CD4-positive, alpha-beta T cell treated with Interleukin-12 subunit alpha and Interleukin-12 subunit beta, for 1 hour (primary cell): ENCODE data around the gene SF3B1.
"Not testable (repeated sequence)": the region's sequence is repeated elsewhere in the genome, so short reads cannot be mapped to it uniquely, and the experiment has no call there.

Source experiments
- DNase-seq: peaks from one replicate; pipeline ENCODE4 v3.0.0-alpha.2; 2020

The SF3B1 gene

DNA sequence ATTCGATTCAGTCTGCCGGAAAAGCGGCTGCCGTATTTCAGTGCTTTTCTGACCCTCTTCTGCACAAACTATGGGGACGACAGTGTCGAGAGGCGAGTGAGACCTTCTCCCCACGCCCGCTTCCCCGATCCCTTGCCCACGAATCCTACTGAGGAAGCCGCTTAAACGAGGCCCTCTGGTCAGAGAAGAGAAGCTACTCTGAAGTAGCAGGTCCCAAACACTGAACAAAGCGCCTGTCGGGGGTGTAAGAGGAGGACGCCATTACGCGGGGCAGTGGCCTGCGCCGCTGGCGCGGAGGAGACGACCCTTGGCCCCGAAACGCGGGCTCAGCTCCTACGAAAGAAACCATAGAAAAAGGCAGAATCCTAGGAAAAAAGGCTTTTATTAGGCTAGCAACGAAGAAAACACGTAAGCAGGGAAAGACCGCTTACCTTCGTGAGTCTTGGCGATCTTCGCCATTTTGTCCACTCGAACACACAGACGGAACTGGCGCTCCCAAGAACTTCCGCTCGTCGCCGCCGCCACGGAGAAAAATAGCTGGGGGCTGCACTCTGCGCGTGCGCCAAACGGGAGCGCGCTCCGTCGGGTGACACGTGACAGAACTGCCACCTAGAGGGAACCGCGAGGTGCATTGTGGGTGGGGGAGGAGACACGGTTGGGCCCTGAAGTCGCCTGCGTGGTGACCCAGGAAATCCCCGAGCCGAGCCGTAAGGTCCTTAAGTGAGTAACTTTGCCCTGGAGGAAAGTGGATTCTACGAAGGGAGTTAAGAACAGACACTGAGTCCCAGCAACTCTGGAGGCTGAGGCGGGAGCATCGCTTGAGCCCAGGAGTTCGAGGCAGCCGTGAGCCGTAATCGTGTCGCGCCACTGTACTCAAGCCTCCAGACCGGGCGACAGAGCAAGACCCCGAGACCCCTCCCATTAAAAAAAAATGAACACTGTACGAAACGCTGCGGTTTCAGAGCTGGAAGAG, at the start of gene SF3B1:
Gene SF3B1 (minus strand): TSS at position 488 of the 973 bp plus-strand sequence. CDS start 29 bp downstream, at position 459.
- DNase-seq = peak; percentile 99

DNA sequence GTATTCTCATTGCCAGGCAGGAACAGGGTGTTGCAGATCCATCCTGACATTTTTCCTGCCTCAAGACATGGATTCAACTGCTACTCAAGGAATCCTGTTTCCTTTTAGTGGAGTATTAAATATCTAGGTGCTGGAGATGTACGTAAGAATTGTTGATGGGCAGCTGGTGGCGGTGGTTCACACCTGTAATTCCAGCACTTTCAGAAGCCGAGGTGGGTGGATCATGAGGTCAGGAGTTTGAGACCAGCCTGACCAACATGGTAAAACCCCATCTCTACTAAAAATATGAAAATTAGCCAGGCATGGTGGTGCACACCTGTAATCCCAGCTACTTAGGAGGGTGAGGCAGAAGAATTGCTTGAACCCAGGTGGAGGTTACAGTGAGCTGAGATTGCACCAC, 49.4 kb upstream of the SF3B1 start:
- DNase-seq = not testable (repeated sequence)

DNA sequence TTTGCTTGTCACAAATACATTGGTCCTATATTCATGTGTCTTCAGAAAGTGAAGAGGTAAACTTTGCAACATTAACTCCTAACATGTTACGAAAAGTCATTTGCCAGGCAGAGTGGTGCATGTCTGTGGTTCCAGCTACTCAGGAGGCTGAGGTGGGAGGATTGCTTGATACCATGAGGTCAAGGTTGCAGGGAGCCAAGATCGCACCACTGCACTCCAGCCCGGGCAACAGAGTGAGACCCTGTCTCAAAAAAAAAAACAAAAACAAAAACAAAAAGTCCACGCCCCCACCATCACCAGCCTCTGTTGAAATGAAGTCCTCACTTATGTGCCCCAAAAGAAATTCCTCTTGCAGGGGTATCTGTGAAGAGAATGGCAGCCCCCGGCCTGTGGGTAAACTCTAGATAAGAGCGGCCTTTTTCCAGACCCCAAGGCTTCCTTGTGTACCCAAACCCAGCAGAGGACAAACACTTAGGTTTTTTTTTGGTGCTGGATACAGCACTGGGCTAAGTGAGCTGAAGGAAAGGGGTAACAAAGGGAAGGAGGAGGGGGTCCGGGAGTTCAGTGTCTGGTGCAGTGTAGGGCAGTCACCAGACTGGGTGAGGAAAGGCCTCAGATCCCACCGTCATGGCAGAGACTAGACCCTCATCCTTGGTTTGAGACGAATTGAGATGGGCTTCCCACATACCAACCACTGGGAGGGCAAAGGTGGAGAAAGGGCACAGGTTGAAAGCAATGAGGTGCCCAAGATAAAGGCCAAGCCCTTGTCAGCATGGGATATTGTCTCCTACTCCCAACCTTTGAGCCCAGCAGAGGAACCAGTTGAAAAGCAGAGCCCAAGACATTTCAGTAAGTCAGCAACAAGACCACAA, 45.6 kb upstream of the SF3B1 start:
- no peak for DNase-seq

DNA sequence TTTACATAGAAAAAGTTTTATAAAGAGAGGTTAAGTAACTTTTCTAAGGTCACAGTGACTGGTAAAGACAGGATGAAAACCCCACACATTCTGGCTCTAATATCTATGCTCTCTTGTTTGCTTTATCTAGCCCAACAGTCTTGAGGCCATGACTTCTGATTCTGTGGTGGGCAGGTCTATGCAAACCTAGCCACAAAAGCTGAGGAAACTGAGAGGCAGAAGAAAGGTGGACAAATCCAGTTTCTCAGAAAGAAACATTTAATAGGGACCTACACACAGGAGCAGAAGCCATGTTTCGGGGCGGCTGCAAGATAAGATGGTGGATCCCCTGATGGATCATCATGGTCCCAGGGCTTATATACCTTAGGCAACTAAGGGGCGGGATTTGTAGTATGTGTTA, 43.0 kb upstream of the SF3B1 start:
- DNase-seq = no peak

- no peak for DNase-seq
Measured at GRCh38 chr2:197472166-197472565, 37.3 kb upstream of the SF3B1 start.

GRCh38 chr2:197464175-197464574, 29.3 kb upstream of the SF3B1 start:
- no peak for DNase-seq

- no peak for DNase-seq
Measured at GRCh38 chr2:197461057-197461456, 26.2 kb upstream of the SF3B1 start.

- DNase-seq = no peak
Measured at GRCh38 chr2:197460649-197461048, 25.8 kb upstream of the SF3B1 start.

- no peak for DNase-seq
Measured at GRCh38 chr2:197455428-197455827, 20.6 kb upstream of the SF3B1 start.

- DNase-seq = no peak
Measured at GRCh38 chr2:197454923-197455322, 20.1 kb upstream of the SF3B1 start.

- no peak for DNase-seq
Measured at GRCh38 chr2:197453914-197454398, 19.1 kb upstream of the SF3B1 start.

- DNase-seq = peak; percentile 99
Measured at GRCh38 chr2:197453123-197453913, 18.5 kb upstream of the SF3B1 start, which contains the start of gene COQ10B. TSS of gene COQ10B (plus strand) at chr2:197453552. CDS start at chr2:197453561, 9 bp downstream.

DNA sequence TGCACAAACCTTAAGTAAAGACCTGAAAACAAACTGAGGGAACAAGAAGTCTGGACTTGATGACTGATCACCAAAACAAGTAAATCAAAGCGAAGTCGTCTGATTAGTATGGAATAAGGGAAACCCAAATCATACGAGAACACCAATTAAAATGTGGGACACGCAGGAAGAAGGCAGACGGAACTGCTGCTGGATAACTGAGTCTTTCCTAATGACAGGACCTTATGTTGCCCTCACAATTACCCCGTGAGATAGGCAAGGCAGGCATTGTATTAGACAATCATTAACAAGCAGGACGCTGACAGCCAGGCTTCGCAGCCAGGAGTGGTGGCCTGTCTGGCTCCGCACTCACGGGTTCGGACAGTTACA, 17.9 kb upstream of the SF3B1 start:
- no peak for DNase-seq

- not testable (repeated sequence) for DNase-seq
Measured at GRCh38 chr2:197450935-197451358, 16.1 kb upstream of the SF3B1 start.

DNA sequence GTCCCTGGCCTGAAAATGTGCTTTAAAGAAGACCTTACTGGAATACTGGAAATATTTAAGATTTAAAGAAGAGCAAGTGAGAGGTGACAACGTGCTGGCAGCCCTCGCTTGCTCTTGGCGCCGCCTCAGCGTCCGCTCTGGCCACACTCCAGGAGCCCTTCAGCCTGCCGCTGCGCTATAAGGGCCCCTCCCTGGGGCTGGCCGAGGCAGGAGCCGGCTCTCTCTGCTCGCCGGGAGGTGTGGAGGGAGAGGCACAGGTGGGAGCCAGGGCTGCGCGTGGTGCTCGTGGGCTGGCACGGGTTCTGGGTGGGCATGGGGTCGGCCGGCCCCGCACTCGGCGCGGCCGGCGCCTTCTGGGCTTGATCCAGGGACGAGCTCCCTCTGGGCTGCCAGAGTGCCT, 15.6 kb upstream of the SF3B1 start:
- no peak for DNase-seq

DNA sequence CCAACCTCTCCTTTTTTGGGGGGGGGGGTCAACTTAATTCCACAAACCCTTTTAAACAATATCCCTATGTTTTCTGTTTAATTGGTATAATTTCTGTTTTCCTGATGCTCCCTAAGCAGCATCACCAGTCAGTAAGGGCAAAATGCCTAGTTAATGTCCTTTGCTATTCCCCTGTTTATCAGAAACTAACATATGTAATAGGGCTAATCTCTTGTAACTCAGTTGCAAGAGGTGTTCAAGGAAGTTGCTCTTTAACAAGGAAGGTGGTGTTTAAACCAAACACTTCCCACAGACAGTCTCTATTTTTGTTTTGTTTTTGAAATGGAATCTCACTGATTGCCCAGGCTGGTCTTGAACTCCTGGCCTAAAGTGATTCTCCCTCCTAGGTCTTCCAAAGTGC, 12.0 kb upstream of the SF3B1 start:
- no peak for DNase-seq

DNA sequence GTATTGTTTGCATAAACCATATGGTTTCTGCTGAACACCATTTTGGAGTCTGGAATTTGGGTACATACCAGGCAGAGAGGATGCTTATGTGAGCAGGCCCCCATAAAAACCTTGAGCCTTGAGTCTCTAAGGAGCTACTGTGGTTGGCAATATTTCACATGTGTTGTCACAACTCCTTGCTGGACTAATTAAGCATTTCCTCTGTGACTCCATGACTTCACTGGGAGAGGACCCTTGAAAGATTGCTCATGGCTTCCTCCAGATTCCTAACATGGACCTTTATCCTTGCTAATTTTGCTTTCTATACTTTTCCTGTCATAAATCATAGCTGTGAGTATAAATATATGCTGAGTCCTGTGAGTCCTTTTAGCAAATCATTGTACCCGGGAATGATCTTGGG, 10.9 kb upstream of the SF3B1 start:
- DNase-seq = no peak

DNA sequence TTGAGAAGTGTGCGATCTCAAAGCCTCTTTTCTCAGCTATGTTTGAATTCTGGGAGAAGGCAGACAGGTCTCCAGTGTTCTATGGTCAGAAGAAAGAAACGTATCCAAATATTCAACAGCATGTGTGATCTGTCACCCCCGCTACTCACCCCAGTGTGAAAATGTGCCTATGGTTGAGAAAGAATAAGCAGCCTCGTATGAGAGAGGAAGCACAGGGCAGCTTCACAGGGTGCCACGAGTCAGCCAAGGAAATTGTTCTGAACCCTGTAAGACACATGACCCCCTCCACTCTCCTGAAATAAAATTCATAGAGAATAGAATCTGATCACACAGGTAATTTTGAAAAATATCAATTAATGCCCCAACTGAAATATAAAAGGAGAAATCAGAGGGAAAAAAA, 8.0 kb upstream of the SF3B1 start:
- DNase-seq = no peak

DNA sequence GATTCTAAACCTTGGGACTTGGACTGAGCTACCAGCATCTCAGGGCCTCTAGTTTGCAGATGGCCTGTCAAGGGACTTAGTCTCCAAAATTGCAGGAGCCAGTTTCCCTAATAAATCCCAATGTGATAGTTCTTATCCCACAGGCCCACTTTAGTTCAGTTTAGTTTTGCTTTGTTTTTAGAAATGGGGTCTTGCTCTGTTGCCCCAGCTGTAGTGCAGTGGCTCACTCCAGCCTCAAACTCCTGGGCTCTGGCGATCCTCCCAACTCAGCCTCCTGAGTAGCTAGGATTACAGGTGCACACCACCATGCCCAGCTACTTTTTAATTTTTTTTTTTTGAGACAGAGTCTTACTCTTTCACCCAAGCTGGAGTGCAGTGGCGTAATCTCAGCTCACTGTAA, 2.6 kb upstream of the SF3B1 start:
- no peak for DNase-seq

GRCh38 chr2:197435598-197436420, 981 bp upstream of the SF3B1 start:
- no peak for DNase-seq

DNA sequence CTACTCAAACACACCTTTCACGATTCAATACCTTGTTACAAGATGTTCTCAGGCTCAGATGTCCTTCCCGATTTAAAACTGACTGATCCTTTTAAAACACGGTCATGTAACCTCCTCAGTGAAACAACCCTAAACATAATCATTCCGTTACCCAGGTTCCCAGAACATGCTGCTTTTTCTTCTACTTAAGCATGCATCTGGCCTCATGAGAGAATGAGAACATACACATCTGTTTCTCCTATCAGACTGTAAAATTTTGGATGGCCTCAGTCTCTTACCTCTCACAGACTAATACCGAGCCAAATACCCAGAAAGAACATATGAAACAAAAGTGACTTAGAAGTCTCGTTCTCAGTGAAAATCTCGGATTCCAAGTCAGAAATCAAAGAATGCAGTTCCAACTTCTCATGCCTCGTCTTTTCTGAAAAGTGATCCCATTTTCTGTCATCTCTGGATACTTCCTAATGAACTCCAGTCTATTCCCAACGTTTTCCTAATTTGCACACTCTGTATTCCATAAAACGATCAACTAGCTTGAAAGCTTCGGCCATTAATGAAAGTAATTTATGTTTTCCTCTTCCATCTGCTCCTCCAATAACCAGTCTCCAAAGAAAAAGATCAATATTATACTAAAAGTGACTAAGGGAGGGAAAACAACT, 919 bp downstream of the SF3B1 start:
- no peak for DNase-seq
